K562 (cell line): ENCODE data around the gene NAPB. TPM values are rescaled to one million over a fixed set of nuclear protein-coding genes. Genes with fewer than 3 reads are reported as not detected.

Source experiments
- AFF4 ChIP-seq: sonication (generic); formaldehyde crosslinking; IDR thresholded peaks from 2 replicates; pipeline ENCODE4 v1.8.0; 2023; ENCODE audit warnings: mild to moderate bottlenecking, missing genetic modification reagents
- ATF3 ChIP-seq, 2 experiments: fragments of 450-650 bp in 1 of 2; sonication (generic) in 1 of 2; formaldehyde crosslinking in 1 of 2; IDR thresholded peaks in 1 of 2; conservative IDR thresholded peaks in 1 of 2; 2 replicates each; pipeline versions ENCODE4 v1.6.1 to v1.8.1; 2016 to 2023; ENCODE audit warnings: mild to moderate bottlenecking in 2 of 2, moderate library complexity in 2 of 2, inconsistent platforms in 1 of 2, missing genetic modification reagents in 1 of 2
- CHD4 ChIP-seq: fragments of 200-600 bp; sonication (generic); IDR thresholded peaks from 3 replicates; pipeline ENCODE4 v1.6.1; 2012; ENCODE audit warnings: low read depth, mild to moderate bottlenecking, mixed read lengths, low read length, inconsistent platforms; ENCODE audit not compliant: insufficient read depth, insufficient replicate concordance, poor library complexity, severe bottlenecking
- CTBP1 ChIP-seq: fragments of 450-650 bp; IDR thresholded peaks from 2 replicates; pipeline ENCODE4 v1.6.1; 2016; ENCODE audit warnings: borderline replicate concordance
- DACH1 ChIP-seq: fragments of 450-650 bp; IDR thresholded peaks from 2 replicates; pipeline ENCODE4 v1.6.1; 2018; ENCODE audit not compliant: partially characterized antibody
- DMBX1 ChIP-seq: fragments of 250-450 bp; sonication (Bioruptor Pico); IDR thresholded peaks from 2 replicates; pipeline ENCODE4 v1.8.0; 2022; ENCODE audit warnings: inconsistent platforms, mild to moderate bottlenecking, moderate library complexity, borderline replicate concordance
- ETS2 ChIP-seq: IDR thresholded peaks from 2 replicates; pipeline ENCODE4 v1.6.1; 2016; ENCODE audit warnings: borderline replicate concordance, missing genetic modification characterization, mild to moderate bottlenecking, moderate library complexity, missing compliant biosample characterization; ENCODE audit not compliant: poor library complexity, severe bottlenecking
- HNRNPL ChIP-seq: fragments of 200-400 bp; formaldehyde crosslinking; IDR thresholded peaks from 2 replicates; pipeline ENCODE4 v1.6.1; 2017; ENCODE audit warnings: low read depth, mild to moderate bottlenecking, low read length
- MED1 ChIP-seq: sonication (generic); formaldehyde crosslinking; IDR thresholded peaks from 2 replicates; pipeline ENCODE4 v1.8.1; 2023; ENCODE audit warnings: missing genetic modification reagents, borderline replicate concordance
- MEIS2 ChIP-seq: fragments of 450-650 bp; IDR thresholded peaks from 2 replicates; pipeline ENCODE4 v1.6.1; 2014; ENCODE audit warnings: mild to moderate bottlenecking; ENCODE audit not compliant: partially characterized antibody
- RBM15 ChIP-seq: fragments of 200-400 bp; formaldehyde crosslinking; IDR thresholded peaks from 2 replicates; pipeline ENCODE4 v1.6.1; 2018; ENCODE audit warnings: mild to moderate bottlenecking, low read length, moderate library complexity; ENCODE audit not compliant: insufficient read depth
- ZBTB1 ChIP-seq: sonication (generic); formaldehyde crosslinking; IDR thresholded peaks from 2 replicates; pipeline ENCODE4 v1.8.1; 2023; ENCODE audit warnings: missing genetic modification reagents, low read depth, mild to moderate bottlenecking, borderline replicate concordance
- ZBTB17 ChIP-seq: fragments of 450-650 bp; formaldehyde crosslinking; IDR thresholded peaks from 2 replicates; pipeline ENCODE4 v1.4.0; 2020; ENCODE audit warnings: mild to moderate bottlenecking
- ZC3H4 ChIP-seq: sonication (generic); formaldehyde crosslinking; IDR thresholded peaks from 2 replicates; pipeline ENCODE4 v1.9.0; 2021; ENCODE audit warnings: missing genetic modification reagents, borderline replicate concordance
- ZNF408 ChIP-seq: fragments of 250-450 bp; sonication (Bioruptor Pico); IDR thresholded peaks from 2 replicates; pipeline ENCODE4 v1.4.0; 2020; ENCODE audit warnings: low read depth, mild to moderate bottlenecking, moderate library complexity
- ZNF695 ChIP-seq: fragments of 450-650 bp; formaldehyde crosslinking; IDR thresholded peaks from 2 replicates; pipeline ENCODE4 v1.4.0; 2020; ENCODE audit warnings: mild to moderate bottlenecking, moderate library complexity
- polyA plus RNA-seq, 8 experiments: library from polyadenylated mRNA; depleted of rRNA in 4 of 8; stranded (reverse) in 5 of 8; unstranded in 3 of 8; fragments of >200 nt; fragmentation: Nextera tagmentation in 2 of 8; fragmentation: Illumina TruSeq in 1 of 8; extraction: Ambion mirVana in 2 of 8; extraction: Trizol in 1 of 8; gene quantifications; 2 replicates each; pipeline versions ENCODE4 v1.2.1 to v1.2.3, GENCODE V29; 2011 to 2014; ENCODE audit warnings: inconsistent platforms in 1 of 8, missing spikeins in 1 of 8
- total RNA-seq, 7 experiments: library from RNA; depleted of rRNA in 6 of 7; stranded (reverse); fragments of >200 nt in 6 of 7; fragmentation: Illumina TruSeq in 2 of 7; extraction: Trizol in 2 of 7; gene quantifications; 2 replicates each; pipeline versions ENCODE4 v1.2.1 to v1.2.3, GENCODE V29; 2011 to 2021; ENCODE audit warnings: low replicate concordance in 1 of 7

NAPB gene
- total and polyA plus RNA-seq, 9 of the 15 experiments (the other 6 are each of a cell fraction or from before 2014, with no cell fraction given): 1.4 to 7.7 (median 5.2) TPM

GRCh38 chr20:23412026-23412425 lies 9.3 kb downstream of the NAPB start (continued):
- peak; percentile 50 for TF ChIP-seq MEIS2
- no peak for TF ChIP-seq ZNF695 (CRISPR knock-in tag)
- no peak for TF ChIP-seq MED1 (CRISPR knock-in tag)
- peak; percentile 7; the same call in 1 of the 2 replicates for TF ChIP-seq DMBX1 (CRISPR knock-in tag)
- TF ChIP-seq ZBTB17 (CRISPR knock-in tag): no peak
- no peak for TF ChIP-seq ZNF408 (CRISPR knock-in tag)
- TF ChIP-seq ZBTB1 (CRISPR knock-in tag): no peak
- TF ChIP-seq AFF4 (CRISPR knock-in tag): no peak
- peak; percentile 22; the same call in 1 of the 2 replicates for TF ChIP-seq CTBP1
- TF ChIP-seq RBM15: no peak
- peak; percentile 36; the same call in 1 of the 2 replicates for TF ChIP-seq ATF3 (IDR thresholded peaks at IDR 0.05)
- no peak for TF ChIP-seq ATF3 (CRISPR knock-in tag; conservative IDR thresholded peaks at IDR 0.05)
- TF ChIP-seq HNRNPL: no peak
- no peak for TF ChIP-seq CHD4
- TF ChIP-seq ZC3H4 (CRISPR knock-in tag): no peak
- no peak for TF ChIP-seq ETS2
- no peak for TF ChIP-seq DACH1
